ENCODE measurements around the gene PAQR4.

Gene PAQR4

DNA sequence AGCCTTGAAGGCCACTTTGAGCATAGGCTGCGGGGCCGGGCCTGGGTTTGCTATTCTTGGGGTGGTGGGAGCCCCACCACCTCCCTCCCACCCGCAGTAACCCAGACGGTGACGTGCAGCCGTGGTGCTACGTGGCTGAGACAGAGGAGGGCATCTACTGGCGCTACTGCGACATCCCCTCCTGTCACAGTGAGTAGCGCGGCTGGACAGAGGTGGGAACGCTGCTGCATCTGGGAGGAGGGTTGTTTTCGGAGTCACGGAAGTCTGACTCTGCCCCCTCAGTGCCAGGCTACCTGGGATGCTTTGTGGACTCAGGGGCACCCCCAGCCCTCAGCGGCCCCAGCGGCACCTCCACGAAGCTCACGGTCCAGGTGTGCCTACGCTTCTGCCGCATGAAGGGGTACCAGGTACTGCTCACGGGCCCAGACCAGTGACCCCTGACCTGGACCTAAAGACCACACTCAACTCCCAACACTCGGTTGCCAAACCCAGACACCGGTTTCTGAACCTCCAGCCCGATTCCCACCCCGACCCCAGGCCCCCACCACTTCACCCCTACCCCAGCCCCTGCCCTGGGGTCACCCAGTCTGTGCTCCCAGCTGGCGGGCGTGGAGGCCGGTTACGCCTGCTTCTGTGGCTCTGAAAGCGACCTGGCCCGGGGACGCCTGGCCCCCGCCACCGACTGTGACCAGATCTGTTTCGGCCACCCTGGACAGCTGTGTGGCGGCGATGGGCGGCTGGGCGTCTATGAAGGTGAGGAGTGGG, 2.9 kb upstream of the PAQR4 start:
- DNase-seq: no peak

DNA sequence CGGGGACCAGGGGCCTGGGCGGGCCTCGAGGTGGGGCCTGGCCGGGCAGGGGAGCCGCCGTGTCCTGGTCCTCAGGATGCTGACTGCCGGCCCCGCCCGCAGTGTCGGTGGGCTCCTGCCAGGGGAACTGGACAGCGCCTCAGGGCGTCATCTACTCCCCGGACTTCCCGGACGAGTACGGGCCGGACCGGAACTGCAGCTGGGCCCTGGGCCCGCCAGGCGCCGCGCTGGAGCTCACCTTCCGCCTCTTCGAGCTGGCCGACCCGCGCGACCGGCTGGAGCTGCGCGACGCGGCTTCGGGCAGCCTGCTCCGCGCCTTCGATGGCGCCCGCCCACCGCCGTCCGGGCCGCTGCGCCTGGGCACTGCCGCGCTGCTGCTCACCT, 2.3 kb upstream of the PAQR4 start:
- DNase-seq: no peak

DNA sequence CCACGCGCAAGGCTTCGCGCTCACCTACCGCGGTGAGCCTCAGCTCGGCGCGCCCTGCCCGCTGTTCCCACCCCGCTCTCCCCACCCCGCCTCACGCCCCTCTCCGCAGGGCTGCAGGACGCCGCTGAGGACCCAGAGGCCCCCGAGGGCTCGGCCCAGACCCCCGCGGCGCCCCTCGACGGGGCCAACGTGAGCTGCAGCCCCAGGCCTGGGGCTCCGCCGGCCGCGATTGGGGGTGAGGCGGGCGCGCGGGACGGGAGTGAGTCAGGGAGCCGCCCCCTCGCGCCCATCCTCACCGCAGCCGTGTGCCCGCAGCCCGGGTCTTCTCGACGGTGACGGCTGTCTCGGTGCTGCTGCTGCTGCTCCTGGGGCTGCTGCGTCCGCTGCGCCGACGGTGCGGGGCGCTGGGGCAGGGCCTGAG, 1.9 kb upstream of the PAQR4 start:
- DNase-seq: no peak

DNA sequence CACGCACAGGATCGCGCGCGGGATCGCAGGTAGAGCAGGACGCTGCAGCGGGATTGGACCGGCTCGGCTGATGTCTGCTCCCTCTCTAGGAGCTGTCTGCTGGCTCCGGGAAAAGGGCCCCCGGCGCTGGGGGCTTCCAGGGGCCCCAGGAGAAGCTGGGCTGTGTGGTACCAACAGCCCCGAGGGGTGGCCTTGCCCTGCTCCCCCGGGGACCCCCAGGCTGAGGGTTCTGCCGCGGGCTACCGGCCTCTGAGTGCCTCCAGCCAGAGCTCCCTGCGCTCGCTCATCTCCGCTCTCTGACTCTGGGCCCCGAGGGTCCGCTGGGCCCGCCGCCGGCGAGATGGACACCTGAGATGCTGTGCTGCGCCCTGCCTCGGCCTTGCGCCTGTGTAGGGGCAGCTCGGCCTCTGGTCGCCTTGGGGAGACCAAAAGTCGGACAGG, 1.4 kb upstream of the PAQR4 start:
- no peak for DNase-seq

DNA sequence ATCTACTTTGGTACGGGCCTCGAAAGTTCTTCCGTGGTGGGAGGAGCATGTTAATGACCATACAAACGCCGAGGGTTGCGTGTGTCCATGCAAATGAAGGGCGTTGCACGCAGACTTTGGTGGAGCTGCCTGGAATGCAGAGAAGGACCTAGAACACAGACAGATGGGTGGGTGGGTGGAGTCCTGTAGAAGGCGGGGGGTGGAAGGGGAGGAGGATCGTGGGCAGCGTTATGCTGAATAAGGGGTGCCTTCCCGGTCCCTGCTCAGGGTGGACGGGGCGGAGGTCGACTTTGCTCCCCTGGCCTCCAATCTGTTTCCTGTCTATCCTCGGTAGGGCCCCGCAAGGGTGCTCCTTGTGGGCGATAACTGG, 795 bp upstream of the PAQR4 start:
- DNase-seq: no peak

DNA sequence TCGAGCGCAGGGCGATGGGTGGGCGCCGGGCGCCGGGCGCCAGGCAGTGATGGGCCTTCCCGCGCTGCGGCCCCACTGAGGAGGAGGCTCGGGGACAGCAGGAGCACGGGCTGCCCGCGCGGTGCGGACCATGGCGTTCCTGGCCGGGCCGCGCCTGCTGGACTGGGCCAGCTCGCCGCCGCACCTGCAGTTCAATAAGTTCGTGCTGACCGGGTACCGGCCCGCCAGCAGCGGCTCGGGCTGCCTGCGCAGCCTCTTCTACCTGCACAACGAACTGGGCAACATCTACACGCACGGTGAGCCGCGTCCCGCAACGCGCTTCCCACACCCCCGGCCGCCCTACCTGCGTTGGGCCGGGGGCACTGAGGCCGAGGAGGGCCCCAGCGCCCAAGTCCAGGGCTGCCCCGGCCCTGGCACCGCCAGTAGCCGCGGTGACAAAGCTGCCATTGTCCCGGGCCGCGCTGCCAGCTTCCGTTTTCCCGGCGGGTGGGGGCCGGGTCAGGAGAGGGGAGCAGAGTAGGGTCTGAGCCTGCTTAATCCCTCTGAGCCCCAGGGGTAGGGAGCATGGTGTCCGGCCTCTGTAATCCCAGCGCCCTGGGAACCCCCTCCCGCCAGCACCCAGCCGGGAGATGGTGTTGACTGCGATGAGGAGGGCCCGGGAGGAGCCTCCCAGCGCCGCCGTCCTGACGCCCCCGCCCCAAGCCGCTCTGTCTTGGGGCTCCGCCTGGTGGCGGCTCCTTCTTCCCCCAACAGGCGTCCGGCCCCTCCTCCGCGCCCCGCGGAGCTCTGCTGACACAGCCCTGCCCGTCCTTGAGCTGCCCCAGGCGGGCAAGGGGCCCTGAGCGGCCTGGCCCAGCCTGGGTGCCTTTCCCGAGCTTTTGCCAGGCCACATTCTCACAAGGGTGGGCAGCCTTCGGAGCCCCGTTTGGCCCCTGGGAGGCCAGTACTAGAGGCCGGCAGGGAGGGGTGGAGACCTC, 685 bp downstream of the PAQR4 start:
- peak; percentile 60 for DNase-seq

DNA sequence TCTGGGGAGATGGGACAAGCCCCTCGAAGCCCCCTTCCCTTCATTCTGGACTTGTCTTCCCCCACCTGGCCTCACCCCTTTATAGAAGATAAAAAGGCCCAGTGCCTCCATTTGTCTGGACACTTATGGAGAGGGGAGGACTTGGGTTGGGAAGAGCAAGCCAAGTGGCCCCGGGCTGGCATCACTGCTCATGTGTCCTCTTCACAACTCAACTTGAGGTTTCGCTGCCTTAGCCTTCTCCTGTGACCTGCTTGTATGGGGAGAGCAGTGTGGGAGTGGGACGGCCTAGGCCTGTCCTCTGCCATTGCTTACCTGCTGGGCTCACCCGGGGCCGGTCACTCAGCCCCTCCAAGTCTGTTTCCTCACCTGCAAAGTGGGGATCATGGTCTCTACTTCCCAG, 1.4 kb downstream of the PAQR4 start:
- no peak for DNase-seq

DNA sequence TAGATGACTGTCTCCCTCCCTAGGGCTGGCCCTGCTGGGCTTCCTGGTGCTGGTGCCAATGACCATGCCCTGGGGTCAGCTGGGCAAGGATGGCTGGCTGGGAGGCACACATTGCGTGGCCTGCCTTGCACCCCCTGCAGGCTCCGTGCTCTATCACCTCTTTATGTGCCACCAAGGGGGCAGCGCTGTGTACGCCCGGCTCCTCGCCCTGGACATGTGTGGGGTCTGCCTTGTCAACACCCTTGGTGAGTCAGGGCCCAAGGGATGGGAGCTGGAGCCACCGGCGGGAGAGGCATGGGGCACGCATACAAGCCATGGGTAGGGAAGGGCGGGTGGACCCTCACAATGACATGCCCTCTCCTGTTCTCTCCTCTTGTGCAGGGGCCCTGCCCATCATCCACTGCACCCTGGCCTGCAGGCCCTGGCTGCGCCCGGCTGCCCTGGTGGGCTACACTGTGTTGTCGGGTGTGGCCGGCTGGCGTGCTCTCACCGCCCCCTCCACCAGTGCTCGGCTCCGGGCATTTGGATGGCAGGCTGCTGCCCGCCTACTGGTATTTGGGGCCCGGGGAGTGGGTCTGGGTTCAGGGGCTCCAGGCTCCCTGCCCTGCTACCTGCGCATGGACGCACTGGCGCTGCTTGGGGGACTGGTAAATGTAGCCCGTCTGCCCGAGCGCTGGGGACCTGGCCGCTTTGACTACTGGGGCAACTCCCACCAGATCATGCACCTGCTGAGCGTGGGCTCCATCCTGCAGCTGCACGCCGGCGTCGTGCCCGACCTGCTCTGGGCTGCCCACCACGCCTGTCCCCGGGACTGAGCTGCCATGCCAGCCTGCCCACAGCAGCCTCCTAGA, 2.2 kb downstream of the PAQR4 start:
- DNase-seq: no peak

DNA sequence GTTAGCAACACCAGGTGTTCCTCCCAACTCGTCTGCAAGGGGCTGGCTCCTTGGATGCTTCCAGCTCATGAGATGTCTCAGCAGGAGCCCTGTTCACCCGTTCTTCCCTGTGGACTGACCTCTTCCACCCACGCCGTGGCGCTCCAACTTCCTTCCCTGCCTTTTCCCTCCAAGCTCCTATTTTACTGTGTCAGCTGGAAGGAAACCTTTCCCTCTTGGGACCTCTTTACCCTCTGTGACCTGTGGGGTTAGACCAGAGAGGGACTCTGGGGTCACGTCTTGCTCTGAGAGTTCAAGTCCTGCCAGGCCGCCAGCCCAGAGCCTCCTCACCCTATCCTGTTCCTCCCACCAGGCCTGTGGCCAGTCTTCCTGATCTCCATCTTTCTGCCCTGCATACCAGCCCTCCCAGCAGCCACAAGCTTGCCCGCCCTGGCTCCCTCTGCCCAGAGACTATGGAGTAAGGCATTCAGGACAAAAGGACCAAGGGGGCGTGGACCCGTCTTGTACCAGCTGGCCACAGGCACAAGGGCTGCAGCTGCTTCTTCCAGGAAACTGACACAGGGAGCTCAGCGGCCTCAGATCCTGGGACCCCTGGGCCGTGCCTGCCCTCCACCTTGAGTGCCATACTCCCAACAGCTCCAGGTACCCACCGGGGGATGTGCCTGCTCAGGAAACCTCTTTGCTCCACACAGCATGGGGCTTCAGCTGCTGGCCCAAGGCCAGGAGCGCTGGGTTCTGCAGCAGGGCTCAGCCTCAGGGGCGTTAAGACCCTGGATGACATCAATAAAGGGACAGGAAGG, 3.0 kb downstream of the PAQR4 start:
- DNase-seq: no peak

DNA sequence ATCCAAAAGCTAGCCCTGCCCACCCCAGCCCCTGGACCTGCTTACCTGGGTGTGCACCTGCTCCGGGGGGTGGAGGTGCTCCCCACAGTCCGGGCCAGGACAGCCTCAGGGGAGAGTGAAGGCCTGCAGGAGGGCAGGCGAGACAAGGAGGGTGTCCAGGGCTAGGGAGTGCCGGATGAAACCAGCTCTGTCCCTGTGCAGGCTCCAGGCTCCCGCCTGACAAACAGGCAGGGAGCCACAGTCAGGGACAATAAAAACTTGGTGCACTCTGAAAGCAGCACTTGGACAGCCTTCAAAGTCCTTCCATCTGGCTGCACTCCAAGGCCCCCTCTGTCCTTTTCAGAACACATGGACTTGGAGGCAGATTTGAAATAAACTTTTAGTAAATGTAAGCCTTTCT, 3.9 kb downstream of the PAQR4 start:
- no peak for DNase-seq

DNA sequence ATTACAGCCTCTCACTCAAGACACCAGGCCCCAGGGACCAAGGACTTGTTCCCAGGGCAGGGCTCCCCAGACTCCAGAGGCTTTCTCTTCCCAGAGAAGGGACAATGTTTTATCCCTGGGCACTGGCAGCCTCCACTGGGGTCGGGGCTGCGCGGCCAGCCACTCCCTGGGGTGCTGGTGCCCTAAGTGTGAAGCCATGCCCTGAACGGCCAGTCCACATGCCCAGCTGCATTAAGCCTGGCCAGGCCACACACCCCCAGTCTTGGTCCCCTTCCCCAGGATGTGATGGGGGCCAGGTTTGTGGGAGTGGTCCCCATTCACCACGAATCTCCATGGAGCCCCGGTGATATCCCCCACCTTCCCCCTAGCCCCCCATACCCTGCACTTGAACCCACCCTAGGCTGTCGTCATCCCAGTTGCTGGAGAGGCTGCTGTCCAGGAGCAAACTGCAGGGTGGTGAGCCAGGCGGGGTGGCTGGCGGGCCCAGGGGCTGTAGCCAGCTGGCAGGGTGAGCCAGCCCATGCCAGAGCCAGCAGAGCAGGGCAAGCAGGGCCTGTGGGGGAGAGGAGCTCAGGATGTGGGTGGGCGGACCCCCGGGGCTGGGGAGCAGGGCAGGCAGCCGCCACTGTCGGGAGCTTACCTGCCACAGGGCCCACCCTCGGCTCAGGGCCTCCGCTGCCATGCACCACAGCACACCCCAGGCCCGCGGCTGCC, 4.6 kb downstream of the PAQR4 start:
- DNase-seq: no peak

DNA sequence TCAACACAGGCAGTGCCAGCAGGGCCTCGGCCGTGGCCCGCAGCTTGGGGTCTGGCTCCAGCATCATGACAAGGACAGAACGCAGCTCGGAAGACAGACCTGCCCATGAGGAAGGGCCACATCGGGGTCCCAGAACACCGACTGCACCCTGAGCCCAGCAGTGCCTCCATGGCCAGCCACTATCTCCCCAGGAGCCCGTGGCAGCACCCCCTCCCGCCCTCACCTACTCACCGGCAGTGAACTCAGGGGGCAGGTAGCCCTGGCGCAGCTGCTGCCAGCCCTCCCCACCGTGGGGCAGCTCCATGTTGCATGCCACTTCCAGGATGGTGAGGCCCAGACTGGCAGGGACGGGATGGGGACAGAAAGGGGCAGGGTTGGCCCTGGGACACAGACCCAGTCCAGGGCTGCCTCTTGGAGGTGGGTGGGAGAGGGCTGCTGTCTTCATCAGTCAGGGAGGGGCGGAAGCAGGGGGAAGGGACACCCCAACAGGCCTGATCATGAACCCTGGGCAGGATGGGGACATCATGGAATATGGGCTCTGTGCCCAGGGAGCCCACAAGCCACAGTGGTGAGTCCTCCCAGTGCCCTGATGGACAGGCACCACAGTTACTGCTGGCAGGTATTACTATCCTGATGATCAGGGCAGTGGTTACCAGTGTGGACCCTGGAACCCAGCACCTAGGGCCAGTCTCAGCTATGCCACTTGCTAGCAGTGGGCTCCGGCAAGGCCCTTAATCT, 5.3 kb downstream of the PAQR4 start:
- DNase-seq: no peak

DNA sequence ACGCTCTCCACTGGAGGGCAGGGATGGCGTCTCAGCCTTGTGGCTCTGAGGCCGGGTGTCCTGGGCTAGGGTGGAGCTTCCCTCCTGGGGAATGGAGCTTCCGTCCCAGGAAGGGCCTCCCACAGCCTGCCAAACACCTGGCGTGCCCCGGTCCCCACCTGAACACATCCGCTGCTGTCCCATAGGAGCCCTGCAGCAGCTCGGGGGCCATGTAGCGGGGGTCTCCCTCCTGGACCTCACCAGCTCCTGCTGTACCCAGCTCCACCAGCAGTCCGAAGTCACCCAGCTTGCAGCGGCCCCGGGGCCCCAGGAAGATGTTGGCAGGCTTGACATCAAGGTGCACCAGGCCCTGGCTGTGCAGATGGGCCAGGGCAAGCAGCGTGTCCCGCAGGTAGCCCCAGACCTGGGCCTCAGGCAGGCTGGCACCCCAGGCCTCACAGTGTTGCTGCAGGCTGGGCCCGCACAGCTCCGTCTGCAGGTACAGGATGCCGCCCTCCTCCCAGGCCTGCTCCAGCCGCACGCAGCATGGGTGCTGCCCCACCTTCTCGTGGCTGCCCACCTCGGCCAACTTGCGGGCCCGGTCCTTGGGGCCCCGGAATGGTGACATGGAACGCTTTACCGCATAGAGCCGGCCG, 6.1 kb downstream of the PAQR4 start:
- no peak for DNase-seq

DNA sequence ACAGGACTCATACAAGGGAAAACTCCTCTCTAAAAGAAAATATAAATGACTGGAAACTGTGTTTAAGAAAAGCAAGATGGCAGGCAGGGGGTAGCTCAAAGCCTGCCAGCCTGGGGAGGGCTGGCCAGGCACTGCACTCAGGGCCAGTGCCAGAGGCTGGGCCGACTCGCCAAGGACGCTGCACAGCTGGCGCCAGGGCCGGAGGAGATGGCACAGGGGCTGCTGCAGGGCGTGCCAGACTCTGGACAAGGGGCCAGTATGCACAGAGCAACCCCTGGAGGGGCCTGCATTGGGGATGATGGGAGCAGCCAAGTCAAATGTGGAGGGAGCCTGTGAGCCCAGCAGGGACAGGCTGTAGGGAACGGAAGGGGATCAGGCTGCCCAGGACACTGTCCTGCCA, 7.1 kb downstream of the PAQR4 start:
- no peak for DNase-seq

DNA sequence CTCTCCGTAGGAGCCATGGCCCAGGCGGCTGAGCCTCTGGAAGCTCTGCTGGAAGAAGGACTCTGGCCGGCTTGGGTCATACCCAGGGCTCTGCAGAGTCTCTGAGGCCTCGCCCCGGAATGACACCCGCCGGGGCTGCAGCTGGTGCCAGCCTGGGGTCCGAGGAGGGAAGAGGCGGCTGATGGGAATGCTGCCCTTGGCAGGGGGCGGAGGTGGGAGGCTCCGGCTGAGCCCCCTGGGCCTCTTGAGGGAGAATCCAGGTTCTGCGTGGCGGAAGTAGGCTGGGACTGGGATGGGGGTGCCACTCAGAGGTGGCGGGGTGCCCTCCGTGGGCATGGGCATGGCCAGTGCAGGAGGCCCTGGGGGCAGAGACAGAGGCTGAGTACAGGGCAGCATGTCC, 7.5 kb downstream of the PAQR4 start:
- DNase-seq: no peak

DNA sequence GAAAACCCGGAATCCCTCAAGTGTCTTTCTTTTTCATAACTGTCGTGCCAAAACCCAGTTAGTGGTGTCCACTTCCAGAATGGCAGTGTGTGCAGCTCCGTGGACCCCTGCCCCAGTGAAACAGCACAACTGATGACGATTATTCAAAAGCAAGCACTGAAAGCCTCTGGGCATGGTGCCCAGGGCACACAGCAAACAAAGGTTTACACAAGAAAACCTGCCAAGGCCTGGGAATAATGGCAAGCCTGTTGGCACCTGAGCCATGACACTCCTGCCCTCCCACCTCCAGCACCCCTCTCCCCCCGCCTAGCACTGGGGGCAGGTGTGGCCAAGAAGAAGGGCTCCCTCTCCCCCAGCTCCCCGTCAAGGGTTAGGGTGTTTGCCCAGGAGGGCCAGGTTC, 8.3 kb downstream of the PAQR4 start:
- no peak for DNase-seq

DNA sequence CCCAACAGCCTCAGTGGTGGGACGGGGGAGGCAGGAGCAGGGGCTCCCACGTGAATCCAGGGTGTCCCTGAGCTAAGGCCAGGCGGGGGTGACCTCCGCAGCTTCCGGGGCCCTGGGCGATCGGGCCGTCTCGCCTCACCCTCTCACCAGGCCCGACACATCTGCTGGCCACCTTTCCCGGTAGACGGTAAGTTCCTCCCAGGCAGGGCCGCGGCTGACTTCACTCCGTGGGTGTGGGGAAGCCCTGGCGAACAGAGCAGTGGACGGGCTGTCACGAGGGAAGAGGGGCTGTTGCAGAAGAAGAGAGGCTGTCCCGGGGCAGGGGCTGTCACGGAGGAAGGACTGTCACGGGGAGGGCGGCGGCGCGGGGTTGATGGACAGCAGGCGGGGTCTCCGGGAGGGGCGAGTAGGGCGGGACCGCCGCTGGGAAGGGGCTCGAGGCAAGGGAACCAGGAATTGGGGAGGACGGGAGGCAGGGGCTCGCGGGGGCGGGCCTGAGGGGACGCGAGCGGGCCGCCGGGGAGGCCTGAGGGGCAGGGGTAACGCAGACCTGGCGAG, 10.6 kb downstream of the PAQR4 start:
- DNase-seq: no peak

DNA sequence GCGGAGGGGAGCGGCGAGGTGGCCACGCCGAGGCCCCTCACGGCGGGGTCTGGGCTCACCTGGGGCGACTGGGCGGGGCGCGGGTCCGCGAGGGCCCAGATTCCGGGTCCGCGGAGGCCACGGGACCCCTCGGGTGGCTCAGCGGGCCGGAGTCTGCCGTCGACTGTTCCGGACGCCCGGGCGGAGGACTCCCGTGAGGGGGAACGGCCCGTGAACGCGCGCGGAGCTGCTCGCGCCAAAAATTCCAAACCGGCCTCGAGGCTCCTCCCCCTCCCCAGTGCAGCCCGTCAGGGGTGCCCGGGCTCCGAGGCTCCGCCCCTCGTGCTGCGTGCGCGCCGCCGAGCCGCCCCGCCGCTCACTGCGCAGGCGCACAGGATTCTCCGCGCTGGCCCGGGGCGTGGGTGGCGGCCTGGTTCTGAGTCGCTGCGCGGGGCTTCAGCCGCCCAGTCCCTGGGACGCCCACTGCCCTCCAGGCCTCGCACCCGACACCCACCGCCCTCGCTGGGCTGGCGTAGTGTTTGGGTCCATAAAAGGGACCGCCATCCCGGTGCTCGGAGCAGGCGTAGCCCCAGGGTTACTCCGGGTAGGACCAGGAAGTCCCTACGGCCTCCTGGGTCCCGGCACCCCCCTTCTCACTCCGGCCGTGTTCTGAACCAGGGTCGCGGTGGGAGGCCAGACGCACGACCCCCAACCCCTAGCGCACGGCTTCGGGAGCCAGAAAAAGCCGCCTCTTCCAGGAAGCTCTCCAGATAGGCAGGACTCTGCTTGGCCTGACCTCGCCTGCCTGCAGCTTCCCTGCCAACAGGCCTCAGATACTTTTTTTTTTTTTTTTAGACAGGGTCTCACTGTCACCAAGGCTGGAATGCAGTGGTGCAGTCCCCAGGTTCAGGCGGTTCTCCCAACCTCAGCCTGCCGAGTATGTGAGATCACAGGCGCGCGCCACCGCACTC, 11.4 kb downstream of the PAQR4 start, which contains the start of gene PKMYT1:
PKMYT1 (minus strand) TSS at position 220 of the 950 bp plus-strand sequence. CDS start 789 bp downstream, outside the sequence.
- peak; percentile 93 for DNase-seq

All from activated CD4-positive, alpha-beta T cell treated with anti-CD3 and anti-CD28 coated beads, Interleukin-2, amount 50 U/mL, for 1 hour (primary cell).